Activated T-helper 2 cell treated with anti-CD3 and anti-CD28 coated beads, Interferon-gamma antibody, Interleukin-2, Interleukin-4, amounts not matched to agents 10 μg/mL and 5 μg/mL and 100 μg/mL, durations not matched to agents 14 hours and 24 hours and 36 hours (primary cell): ENCODE measurements around the gene EEF1G. TPM values are rescaled to one million over a fixed set of nuclear protein-coding genes. Genes with fewer than 3 reads are reported as not detected.
A peak's percentile ranks its signal among the peaks of the same experiment; 100 is the strongest.
"Not testable (repeated sequence)": the region's sequence is repeated elsewhere in the genome, so short reads cannot be mapped to it uniquely, and the experiment has no call there.

Source experiments
- DNase-seq: peaks from one replicate; pipeline ENCODE4 v3.0.0; 2021; ENCODE audit warnings: low spot score
- H3K27ac Mint-ChIP-seq: one replicate; pipeline ENCODE4 v1.8.0; 2021; ENCODE audit warnings: mixed read lengths
- H3K27me3 Mint-ChIP-seq: one replicate; pipeline ENCODE4 v1.8.0; 2021; ENCODE audit warnings: low read depth, mixed read lengths
- H3K36me3 Mint-ChIP-seq: one replicate; pipeline ENCODE4 v1.8.0; 2021; ENCODE audit warnings: low read depth, mixed read lengths
- H3K4me1 Mint-ChIP-seq: one replicate; pipeline ENCODE4 v1.8.0; 2021; ENCODE audit warnings: low read depth, mixed read lengths
- H3K4me3 Mint-ChIP-seq: one replicate; pipeline ENCODE4 v1.8.0; 2021; ENCODE audit warnings: low read depth, mild to moderate bottlenecking, moderate library complexity, mixed read lengths
- H3K9me3 Mint-ChIP-seq: one replicate; pipeline ENCODE4 v1.8.0; 2021; ENCODE audit warnings: mixed read lengths
- intact Hi-C: fragments of 100-400 bp; cut with micrococcal nuclease; formaldehyde crosslinking; loops from one replicate; pipeline ENCODE4 v1.15.1; 2023
- total RNA-seq: library from RNA; stranded (reverse); gene quantifications from 2 replicates; pipeline ENCODE4 v1.2.3, GENCODE V29; 2022

The EEF1G gene
- total RNA-seq, 1 donor from 2014 or later: 1,395 TPM

GRCh38 chr11:62555464-62556107, 18.1 kb downstream of the EEF1G start:
- intact Hi-C loops: loop anchor here (1.0 to 10.0 kb wide), 7 partner anchors 9 to 299 kb away; partner anchors contain the start of genes AHNAK, EEF1G and TUT1
- Mint-ChIP-seq H3K27ac (peak overlapping the region; percentile 97), H3K4me3 (peak overlapping the region; percentile 56), H3K9me3 (no peaks in the 10 kb centered on the region), H3K27me3 (no peaks in the 10 kb centered on the region), H3K4me1 (peaks cover 86% of the 10 kb centered on the region), H3K36me3 (peaks cover 34% of the 10 kb centered on the region)
- DNase-seq: peak; percentile 76

DNA sequence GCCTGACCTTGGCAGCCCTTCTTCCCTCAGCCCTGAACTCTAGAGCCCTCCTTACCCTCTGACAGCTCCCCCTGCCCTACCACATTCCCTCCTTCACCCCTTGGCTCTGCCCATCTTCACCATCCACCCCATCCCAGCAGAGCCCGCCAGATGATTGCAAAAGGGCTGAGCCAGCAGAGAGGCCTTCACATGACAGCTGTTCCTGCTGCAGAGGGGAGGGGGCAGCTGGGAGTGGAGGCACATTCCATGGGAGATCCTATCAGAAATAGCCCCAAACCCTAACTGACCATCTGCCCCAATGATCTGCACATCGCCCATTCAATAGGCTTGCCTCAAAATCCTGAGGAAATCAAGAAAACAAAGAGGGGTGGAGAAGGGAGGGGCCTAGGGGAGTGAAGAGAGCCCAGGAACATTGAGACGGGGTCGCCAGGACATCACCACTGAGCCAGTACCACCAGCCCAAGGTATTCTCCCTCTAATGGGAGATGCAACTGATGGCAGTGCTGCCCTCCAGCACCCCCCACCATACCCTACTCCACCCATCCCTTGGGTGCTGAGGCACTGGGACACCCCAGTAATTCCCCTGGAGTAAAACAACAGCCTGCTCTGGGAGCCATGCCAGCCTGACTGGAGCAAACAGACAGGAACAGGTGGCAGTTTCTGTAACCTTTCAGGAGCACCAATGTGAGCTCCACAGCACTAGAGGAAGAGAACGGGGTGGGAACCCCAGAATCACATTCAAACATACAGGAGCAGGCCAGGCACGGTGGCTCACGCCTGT, 19.1 kb downstream of the EEF1G start:
- intact Hi-C loops: loop anchor here (1.0 to 10.0 kb wide), 3 partner anchors 8 to 300 kb away; partner anchors contain the start of gene AHNAK
- DNase-seq: no peak
- Mint-ChIP-seq H3K4me3 (peak overlapping the region; percentile 49), H3K9me3 (no peaks in the 10 kb centered on the region), H3K27ac (peak overlapping the region; percentile 97), H3K4me1 (peaks cover 84% of the 10 kb centered on the region), H3K27me3 (peaks cover 4% of the 10 kb centered on the region), H3K36me3 (peaks cover 24% of the 10 kb centered on the region)

DNA sequence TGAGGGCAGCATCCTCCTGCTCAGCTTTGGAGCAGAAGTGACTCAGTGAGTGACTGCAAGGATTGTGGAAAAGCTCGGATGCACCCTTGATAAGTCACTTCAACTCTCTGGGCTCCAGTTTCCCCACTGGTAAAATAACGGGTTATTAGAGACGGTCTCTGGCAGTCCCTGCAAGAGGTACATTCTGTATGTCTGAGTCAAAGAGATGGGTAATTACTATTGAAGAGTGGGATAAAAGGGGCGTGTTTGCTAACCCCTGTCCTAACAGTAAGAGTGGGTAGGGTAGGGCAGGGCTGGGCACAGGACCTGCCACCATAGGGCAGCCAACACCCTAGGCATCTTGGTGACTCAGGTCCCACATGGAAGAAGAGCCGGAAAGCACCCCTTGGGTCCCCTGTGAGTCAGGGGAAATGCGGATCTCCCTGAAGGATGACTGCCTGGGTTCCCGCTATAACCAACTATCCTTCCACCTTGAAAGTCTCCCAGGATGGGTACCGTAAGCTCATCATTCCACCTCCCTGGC, 19.8 kb downstream of the EEF1G start:
- peaks cover 77% of the 10 kb centered on the region for H3K4me1 Mint-ChIP-seq
- intact Hi-C loops: loop anchor here (10.0 kb wide), 1 partner anchor 301 kb away; no protein-coding TSS in a partner anchor
- H3K36me3 Mint-ChIP-seq: peaks cover 17% of the 10 kb centered on the region
- H3K4me3 Mint-ChIP-seq: no peak overlapping the region
- peak overlapping the region; percentile 97 for H3K27ac Mint-ChIP-seq
- H3K27me3 Mint-ChIP-seq: peaks cover 4% of the 10 kb centered on the region
- H3K9me3 Mint-ChIP-seq: no peaks in the 10 kb centered on the region
- no peak for DNase-seq

GRCh38 chr11:62553080-62553838, 20.4 kb downstream of the EEF1G start:
- intact Hi-C loops: loop anchor here (10.0 kb wide), 1 partner anchor 302 kb away; no protein-coding TSS in a partner anchor
- Mint-ChIP-seq H3K27me3 (peaks cover 5% of the 10 kb centered on the region), H3K4me1 (peaks cover 73% of the 10 kb centered on the region), H3K4me3 (peak overlapping the region; percentile 7), H3K36me3 (peaks cover 11% of the 10 kb centered on the region), H3K9me3 (no peaks in the 10 kb centered on the region), H3K27ac (peak overlapping the region; percentile 97)
- peak; percentile 61 for DNase-seq

GRCh38 chr11:62552485-62553079, 21.1 kb downstream of the EEF1G start:
- no peak for DNase-seq
- Mint-ChIP-seq H3K9me3 (no peaks in the 10 kb centered on the region), H3K36me3 (peaks cover 6% of the 10 kb centered on the region), H3K4me3 (peak overlapping the region; percentile 6), H3K27me3 (peaks cover 10% of the 10 kb centered on the region), H3K4me1 (peaks cover 78% of the 10 kb centered on the region), H3K27ac (peak overlapping the region; percentile 97)
- intact Hi-C loops: loop anchor here (10.0 kb wide), 1 partner anchor 302 kb away; no protein-coding TSS in a partner anchor

DNA sequence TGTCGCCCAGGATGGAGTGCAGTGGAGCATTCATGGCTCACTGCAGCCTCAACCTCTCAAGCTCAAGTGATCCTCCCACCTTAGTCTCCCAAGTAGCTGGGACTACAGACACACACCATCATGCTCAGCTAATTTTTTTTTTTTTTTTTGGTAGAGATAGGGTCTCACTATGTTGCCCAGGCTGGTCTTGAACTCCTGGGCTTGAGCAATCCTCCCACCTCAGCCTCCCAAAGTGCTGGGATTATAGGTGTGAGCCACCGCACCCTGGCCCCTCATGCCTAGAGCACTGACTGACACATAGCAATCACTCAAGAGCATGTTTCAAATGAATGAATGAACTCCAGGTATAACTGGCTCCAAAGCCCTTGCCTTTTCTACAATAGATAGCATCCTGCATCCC, 23.2 kb downstream of the EEF1G start:
- peaks cover 12% of the 10 kb centered on the region for H3K27me3 Mint-ChIP-seq
- not testable (repeated sequence) for DNase-seq, H3K36me3 Mint-ChIP-seq, H3K4me3 Mint-ChIP-seq, H3K9me3 Mint-ChIP-seq
- H3K4me1 Mint-ChIP-seq: peaks cover 61% of the 10 kb centered on the region
- intact Hi-C loops: loop anchor here (10.0 kb wide), 1 partner anchor 304 kb away; no protein-coding TSS in a partner anchor
- H3K27ac Mint-ChIP-seq: peak overlapping the region; percentile 97

- DNase-seq: no peak
- no peak overlapping the region for H3K27ac Mint-ChIP-seq
- no peak overlapping the region for H3K4me3 Mint-ChIP-seq
- H3K9me3 Mint-ChIP-seq: no peaks in the 10 kb centered on the region
- peaks cover 12% of the 10 kb centered on the region for H3K27me3 Mint-ChIP-seq
- H3K36me3 Mint-ChIP-seq: peaks cover 4% of the 10 kb centered on the region
- intact Hi-C loops: no loop called here
- H3K4me1 Mint-ChIP-seq: peaks cover 59% of the 10 kb centered on the region
Observed at GRCh38 chr11:62548545-62549335, 25.0 kb downstream of the EEF1G start.

GRCh38 chr11:62547691-62548281, 25.9 kb downstream of the EEF1G start:
- intact Hi-C loops: no loop called here
- Mint-ChIP-seq H3K4me1 (peaks cover 60% of the 10 kb centered on the region), H3K36me3 (peaks cover 4% of the 10 kb centered on the region), H3K9me3 (no peaks in the 10 kb centered on the region), H3K27ac (peak overlapping the region; percentile 47), H3K27me3 (peaks cover 12% of the 10 kb centered on the region), H3K4me3 (peak overlapping the region; percentile 62)
- no peak for DNase-seq

GRCh38 chr11:62546929-62547625, 26.6 kb downstream of the EEF1G start:
- peak overlapping the region; percentile 62 for H3K4me3 Mint-ChIP-seq
- intact Hi-C loops: loop anchor here (1.0 kb wide), 1 partner anchor 8 kb away; no protein-coding TSS in a partner anchor

GRCh38 chr11:62546244-62546928, 27.3 kb downstream of the EEF1G start, which contains the start of gene AHNAK:
TSS of gene AHNAK (minus strand) at chr11:62546806. CDS start at chr11:62536098, 10,708 bp downstream.
- intact Hi-C loops: loop anchor here (1.0 kb wide), 1 partner anchor 9 kb away; no protein-coding TSS in a partner anchor
- H3K27me3 Mint-ChIP-seq: peaks cover 12% of the 10 kb centered on the region
- H3K4me1 Mint-ChIP-seq: peaks cover 59% of the 10 kb centered on the region
- H3K27ac Mint-ChIP-seq: peak within 1 kb of the TSS; percentile 68
- H3K36me3 Mint-ChIP-seq: peaks cover 8% of the 10 kb centered on the region
- peak; percentile 73 for DNase-seq
- no peaks in the 10 kb centered on the region for H3K9me3 Mint-ChIP-seq
- H3K4me3 Mint-ChIP-seq: peak within 1 kb of the TSS; percentile 95

More at GRCh38 chr11:62546929-62547625, 26.6 kb downstream of the EEF1G start:
- peaks cover 4% of the 10 kb centered on the region for H3K36me3 Mint-ChIP-seq
- DNase-seq: no peak
- peaks cover 12% of the 10 kb centered on the region for H3K27me3 Mint-ChIP-seq
- peak overlapping the region; percentile 47 for H3K27ac Mint-ChIP-seq
- H3K9me3 Mint-ChIP-seq: no peaks in the 10 kb centered on the region
- H3K4me1 Mint-ChIP-seq: peaks cover 59% of the 10 kb centered on the region
